Esophagus muscularis mucosa (tissue), 4 donors: Measurements from ENCODE around the gene DUSP19.

ENCODE experiments used
- CTCF ChIP-seq, 3 experiments: fragments of 200-600 bp in 2 of 3; fragments of 450-650 bp in 1 of 3; sonication (generic) in 2 of 3; IDR thresholded peaks; one replicate each; pipeline ENCODE4 v1.5.1; 2017 to 2019; ENCODE audit warnings: antibody characterized with exemption in 3 of 3, mild to moderate bottlenecking in 2 of 3, moderate library complexity in 1 of 3
- EP300 ChIP-seq: sonication (generic); formaldehyde crosslinking; IDR thresholded peaks from one replicate; pipeline ENCODE4 v1.6.1; 2017; ENCODE audit warnings: antibody characterized with exemption
- POLR2AphosphoS5 ChIP-seq, 2 donors: sonication (generic); formaldehyde crosslinking; IDR thresholded peaks; one replicate each; pipeline ENCODE4 v1.6.1; 2017; ENCODE audit warnings: antibody characterized with exemption in 2 of 2

DNA sequence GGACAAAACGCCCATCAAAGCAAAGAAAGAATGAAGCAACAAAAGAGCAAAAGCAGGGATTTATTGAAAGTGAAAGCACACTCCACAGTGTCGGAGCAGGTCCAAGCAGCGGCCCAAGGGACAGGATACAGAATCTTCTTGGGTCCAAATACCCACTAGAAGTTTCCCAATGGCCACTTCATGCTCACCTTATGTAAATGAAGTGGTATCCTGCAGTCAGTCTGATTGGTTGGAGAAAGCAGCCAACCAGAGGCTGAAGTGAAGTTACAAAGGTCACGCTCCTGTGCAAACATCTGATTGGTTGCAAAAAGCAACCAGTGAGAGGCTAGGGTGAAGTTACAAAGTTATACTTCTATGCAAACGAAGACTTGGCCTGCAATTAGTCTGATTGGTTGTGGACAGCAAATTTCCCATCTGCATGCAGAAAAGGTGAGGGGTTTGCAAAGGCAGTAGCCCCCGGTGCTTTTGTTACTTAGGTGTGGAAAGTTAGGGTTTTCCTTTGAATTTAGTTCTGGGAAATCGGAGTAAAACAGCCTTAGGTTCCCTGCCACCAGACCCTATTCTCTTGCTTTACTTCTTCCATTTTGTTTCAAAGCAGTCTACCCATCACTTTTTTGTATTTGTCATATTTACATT is 12.9 kb downstream of the DUSP19 start:
- TF ChIP-seq CTCF (IDR thresholded peaks at IDR 0.05), result no peak
- TF ChIP-seq POLR2AphosphoS5 (IDR thresholded peaks at IDR 0.05), result no peak
- TF ChIP-seq EP300, result no peak
